ENCODE results near the gene GBGT1.

DNA sequence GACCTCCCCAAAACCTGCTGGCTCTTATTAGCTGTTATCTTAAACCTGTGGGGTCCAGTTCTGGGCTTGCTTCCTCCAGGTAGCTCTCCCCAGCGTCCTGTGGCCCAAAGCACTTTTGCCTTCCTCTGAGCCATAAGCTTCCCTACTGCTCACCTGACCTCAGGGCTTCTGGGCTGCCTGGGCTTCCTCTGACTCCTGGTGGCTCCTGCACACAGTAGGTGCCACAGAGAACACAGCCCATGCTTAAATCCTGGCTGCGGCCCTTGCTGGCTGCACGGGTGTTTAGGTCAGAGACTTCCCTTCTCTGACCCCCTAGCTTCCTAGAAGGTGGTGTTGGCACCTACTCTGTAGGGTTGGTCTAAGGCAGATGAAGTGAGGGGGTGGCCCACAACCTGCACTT, 45.1 kb downstream of the GBGT1 start:
- TF ChIP-seq POLR2AphosphoS5 (IDR thresholded peaks at IDR 0.05; ENCODE audit: low read depth, low read length) (no peak), POLR2A (IDR thresholded peaks at IDR 0.05; ENCODE audit: low read depth, low read length) (no peak), TAF1 (IDR thresholded peaks at IDR 0.05; ENCODE audit: borderline replicate concordance, low read depth, low read length) (no peak)
